Measurements from ENCODE around the gene SORBS2.

Gene SORBS2

DNA sequence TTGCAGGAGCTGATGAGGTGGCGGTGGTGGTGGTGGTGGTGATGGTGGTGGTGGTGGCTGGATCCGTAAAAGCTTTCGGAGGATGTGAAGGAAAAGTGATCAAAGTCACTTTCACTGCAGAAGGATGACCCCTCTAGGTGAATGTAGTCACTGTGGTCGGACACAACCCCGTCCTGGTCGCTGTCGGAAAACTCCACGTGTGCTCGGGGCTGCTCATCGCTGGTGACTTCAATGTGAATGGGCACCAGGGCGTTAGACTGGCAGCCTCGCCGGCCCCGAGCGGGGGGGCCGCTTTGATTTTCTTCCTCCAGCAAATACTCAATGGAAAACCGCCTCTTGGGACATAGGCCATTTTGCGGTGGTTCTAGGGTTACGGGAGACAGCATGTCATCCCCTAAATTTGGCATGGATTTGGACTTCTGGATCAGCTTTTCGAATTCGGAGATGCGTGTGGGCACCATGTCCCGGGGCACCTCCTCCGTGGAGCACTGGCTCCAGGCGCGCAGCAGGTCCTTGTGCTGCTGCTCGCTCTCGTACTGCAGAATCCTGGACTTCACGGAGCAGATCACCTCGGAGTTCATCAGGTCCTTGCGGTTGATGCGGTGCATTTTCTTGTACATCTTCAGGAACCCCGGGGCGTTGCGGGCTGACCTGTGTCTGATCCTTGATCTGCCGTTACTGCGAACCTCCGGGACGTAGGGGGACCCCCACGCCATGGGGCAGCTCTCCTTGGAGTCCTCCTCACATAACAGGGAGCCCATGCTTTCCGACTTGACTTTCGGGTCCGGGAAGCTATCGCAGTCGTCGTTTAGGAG is 188.3 kb downstream of the SORBS2 start:
- H3K4me3 Mint-ChIP-seq = no peak overlapping the region
- DNase-seq = no peak
- H3K27ac Mint-ChIP-seq = no peak overlapping the region
- no peak for ATAC-seq
- H3K27me3 Mint-ChIP-seq = peaks cover 8% of the 10 kb centered on the region
- H3K9me3 Mint-ChIP-seq = no peaks in the 10 kb centered on the region
- H3K4me1 Mint-ChIP-seq = no peaks in the 10 kb centered on the region

DNA sequence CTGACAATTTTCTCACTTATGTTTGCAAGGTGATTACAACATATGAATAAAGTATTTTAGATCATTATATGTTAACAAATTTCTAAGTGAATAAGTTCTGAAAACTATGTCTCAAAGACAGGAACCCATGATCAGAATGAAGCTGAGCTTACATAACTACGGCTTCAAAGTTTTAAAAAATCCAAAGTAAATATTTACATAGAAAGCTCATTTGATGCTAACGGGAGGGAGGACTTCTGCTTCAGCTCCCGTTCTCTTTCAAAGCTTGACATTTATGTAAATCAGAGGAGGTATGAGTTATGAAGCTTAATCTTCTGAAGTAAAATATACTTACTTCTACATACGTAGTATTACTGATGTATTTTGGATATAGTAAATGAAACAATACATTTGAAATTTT is 203.8 kb downstream of the SORBS2 start:
- ATAC-seq (no peak), DNase-seq (no peak)
- Mint-ChIP-seq H3K4me3 (no peak overlapping the region), H3K4me1 (no peaks in the 10 kb centered on the region), H3K9me3 (no peaks in the 10 kb centered on the region), H3K27me3 (peaks cover 7% of the 10 kb centered on the region), H3K27ac (no peak overlapping the region)

DNA sequence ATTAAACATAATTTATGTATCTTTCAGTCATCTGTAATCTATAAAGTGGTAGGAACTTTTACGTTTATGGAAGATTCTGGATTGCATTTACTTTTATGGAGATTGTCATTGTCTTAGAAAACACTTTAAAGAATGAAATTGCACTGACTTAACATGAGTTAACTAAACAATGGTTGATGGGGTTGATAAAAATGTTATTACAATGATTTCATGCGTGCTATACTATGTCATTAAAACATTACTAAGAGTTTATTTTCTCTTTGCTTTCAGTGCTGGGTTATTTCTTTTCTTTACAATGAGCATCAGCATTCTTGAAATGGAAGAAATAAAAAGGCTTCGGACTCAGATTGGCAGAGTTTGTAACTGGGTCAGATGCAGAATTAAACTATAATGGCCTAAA is 209.6 kb downstream of the SORBS2 start:
- H3K9me3 Mint-ChIP-seq = no peaks in the 10 kb centered on the region
- ATAC-seq (no peak), DNase-seq (no peak)
- H3K27ac Mint-ChIP-seq = no peak overlapping the region
- no peak overlapping the region for H3K4me3 Mint-ChIP-seq
- H3K4me1 Mint-ChIP-seq = no peaks in the 10 kb centered on the region
- H3K27me3 Mint-ChIP-seq = peaks cover 28% of the 10 kb centered on the region

DNA sequence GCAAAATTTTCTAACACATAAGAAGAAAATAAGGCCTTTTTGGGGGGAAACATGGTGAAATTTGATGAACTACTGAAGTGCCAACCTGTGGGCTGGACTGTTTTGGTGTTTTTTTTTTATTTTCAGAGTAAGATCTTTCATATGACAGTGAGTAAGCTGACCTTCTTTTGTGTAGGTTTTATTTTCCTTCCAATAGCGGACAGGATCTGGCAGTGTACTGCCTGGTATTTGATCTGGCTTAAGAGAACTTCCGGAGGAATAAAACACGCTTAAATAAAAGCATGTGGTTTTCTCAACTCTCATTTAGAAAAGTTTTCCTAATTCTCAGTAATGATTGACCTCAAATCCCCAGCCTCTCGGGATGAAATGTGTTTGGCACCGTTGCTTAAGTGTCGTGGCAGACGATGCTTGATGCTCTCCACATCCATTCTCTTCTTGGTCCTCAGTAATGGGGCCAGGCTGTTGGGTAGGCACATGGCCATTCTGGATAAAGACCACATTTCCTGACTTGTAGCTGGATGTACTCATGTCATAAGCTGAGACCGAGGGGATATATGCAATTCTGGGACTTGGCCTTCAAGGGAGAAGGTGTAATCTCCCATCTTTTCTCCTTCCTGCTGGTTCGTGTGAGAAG is 211.1 kb downstream of the SORBS2 start:
- Mint-ChIP-seq H3K27ac (no peak overlapping the region), H3K27me3 (peaks cover 38% of the 10 kb centered on the region)
- ATAC-seq = no peak

DNA sequence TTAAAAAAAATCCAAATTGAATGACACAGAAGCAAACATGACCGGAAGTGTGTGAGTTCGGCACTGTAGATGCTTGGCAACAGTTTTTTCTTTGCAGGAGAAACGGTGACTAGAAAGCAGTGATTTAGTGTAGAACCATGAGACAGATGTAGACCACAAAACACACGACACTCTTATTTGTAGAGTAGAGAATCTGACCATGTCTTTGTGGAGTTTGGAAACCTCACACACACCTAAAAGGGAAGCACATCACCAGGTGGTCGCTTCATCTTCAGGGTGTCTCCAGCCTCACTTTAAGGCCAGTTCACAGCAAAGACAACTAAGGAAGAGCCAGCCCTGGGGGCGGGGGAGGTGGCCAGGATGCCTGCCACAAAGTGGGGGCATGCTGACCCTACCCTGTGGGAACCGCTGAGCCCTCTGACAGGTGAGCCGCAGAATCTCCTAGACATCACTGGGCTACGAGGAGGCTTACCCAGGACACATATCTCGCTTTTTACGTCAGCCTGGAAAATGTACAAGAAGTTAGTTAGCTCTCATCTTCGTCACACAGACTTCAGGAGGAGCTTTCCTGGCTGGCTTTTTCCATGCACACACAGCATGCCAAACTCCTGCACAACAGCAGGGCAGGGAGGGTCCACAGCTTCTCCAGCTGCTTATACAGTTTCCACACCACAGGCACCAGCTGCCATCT is 212.3 kb downstream of the SORBS2 start:
- Mint-ChIP-seq H3K4me3 (no peak overlapping the region), H3K4me1 (no peaks in the 10 kb centered on the region), H3K27ac (peak overlapping the region in 1 of 2 donors; percentile 45), H3K27me3 (peaks cover 38% of the 10 kb centered on the region), H3K9me3 (no peaks in the 10 kb centered on the region)
- no peak for DNase-seq
- ATAC-seq = no peak

More for the DNA sequence above, 211.1 kb downstream of the SORBS2 start:
- Mint-ChIP-seq H3K4me1 (no peaks in the 10 kb centered on the region), H3K4me3 (no peak overlapping the region), H3K9me3 (no peaks in the 10 kb centered on the region)
- no peak for DNase-seq

DNA sequence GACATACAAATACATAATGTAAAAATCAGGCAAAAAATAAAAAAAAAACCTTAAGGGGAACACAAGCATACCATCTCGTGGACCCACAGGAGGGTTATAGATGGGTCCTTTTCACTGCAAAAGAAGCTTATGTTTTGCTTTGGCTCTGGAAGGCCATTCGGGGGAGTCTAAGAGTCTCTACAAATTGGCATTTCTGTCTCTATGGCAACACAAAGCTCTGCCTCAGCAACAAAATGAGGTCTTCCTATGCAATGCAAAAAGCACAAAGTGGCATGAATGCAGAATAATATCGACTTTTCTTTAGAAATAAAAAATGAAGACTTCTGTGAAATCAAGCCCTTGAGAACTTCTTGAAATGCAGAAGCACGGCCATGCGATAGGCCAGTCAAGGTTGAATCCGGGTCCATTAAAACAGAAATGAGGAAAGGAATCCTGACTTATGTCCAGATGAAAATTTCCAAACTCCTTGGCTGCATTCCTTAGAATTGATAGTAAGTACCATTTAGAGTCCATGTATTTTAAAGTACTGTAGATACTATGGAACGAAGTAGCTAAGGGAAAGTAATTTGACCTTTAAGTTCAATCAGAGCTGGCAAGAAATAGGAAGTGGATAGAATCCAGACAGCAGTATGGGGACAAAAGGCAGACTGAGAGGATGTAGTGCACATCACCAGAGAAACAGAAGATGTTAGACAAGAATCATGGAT is 213.0 kb downstream of the SORBS2 start:
- ATAC-seq (no peak), DNase-seq (no peak)
- Mint-ChIP-seq H3K4me3 (no peak overlapping the region), H3K27me3 (peaks cover 33% of the 10 kb centered on the region), H3K4me1 (no peaks in the 10 kb centered on the region), H3K27ac (no peak overlapping the region), H3K9me3 (no peaks in the 10 kb centered on the region)

DNA sequence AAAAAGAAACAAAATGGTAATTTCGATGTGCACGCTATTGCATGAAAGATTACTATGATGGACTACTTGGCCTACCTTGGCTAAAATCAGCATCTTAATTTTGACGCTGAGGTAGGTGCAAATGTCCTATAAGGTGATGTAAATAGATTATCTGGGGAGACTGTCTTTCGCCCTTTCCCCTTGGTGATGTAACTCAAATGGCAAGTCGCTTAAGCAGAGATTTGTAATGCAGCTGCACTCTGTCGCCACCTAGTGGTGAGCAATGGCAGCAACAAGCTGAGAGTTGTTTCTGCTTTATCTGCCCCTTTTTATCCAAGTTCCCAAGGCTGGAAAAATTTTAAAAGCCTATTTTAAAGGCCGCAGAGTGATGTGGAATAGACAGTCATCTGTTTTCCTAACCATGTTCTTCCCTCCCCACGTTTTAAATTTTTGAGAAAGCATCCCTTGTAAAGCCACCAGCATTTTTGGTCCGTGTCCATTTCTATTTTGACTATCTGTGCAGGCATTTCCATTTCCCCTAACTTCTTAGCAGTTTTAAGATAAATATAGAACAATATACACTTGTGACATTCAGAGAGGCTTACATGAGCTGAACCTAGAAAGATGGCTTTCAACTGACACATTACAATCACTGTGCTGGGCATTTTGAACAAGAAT is 214.3 kb downstream of the SORBS2 start:
- no peaks in the 10 kb centered on the region for H3K4me1 Mint-ChIP-seq
- H3K9me3 Mint-ChIP-seq = no peaks in the 10 kb centered on the region
- H3K27ac Mint-ChIP-seq = no peak overlapping the region
- ATAC-seq (peak; percentile 61), DNase-seq (peak; percentile 54 to 68)
- no peak overlapping the region for H3K4me3 Mint-ChIP-seq
- peaks cover 45% of the 10 kb centered on the region for H3K27me3 Mint-ChIP-seq

DNA sequence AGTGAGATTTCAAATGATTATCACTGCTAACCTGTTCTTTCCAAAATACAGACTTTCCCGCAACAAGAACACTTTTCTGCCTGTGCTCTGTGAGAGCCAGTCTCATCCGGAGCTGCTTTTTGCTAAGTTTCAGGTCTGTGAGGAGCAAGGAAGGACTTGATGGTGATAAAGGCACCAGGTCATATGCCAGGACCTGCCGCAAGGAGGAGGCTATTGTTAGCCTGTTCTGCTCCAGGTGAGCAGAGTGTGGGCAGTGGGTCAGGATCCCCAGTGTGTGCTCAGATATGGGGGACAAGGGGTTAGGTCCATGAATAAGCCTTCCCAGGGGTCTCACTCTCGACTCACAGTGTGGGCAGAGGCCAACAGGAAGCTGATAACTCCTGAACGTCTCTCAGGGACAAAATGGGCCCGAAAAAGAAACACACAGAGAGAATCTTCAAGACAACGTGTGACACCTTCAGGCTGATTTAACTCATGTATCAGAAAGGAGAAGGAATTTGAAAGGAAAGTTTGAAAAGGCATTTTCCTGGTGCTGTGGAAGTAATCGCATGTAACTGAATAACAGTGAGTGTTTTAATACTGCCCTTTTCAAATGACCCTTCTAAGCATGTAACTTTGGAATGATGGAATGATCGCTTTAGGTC is 219.0 kb downstream of the SORBS2 start:
- ATAC-seq (peak; percentile 39), DNase-seq (no peak)
- peaks cover 56% of the 10 kb centered on the region for H3K27me3 Mint-ChIP-seq
- H3K4me1 Mint-ChIP-seq = peaks cover 12% of the 10 kb centered on the region
- H3K4me3 Mint-ChIP-seq = no peak overlapping the region
- H3K9me3 Mint-ChIP-seq = no peaks in the 10 kb centered on the region
- H3K27ac Mint-ChIP-seq = no peak overlapping the region

DNA sequence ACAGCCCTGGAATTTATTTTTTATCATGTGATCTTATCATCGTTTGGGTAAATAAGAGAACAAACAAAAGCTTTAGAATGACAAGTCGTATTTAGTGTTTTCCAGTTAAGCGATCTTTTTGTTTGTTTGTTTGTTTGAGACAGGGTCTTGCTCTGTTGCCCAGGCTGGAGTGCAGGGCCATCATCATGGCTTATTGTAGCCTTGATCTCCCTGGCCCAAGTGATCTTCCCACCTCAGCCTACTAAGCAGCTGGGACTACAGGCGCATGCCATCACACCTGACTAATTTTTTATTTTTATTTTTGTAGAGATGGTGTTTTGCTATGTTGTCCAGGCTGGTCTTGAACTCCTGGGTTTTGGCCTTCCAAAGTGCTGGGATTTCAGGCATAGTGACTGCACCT is 219.6 kb downstream of the SORBS2 start:
- Mint-ChIP-seq H3K27me3 (peaks cover 56% of the 10 kb centered on the region), H3K9me3 (no peaks in the 10 kb centered on the region), H3K4me1 (peaks cover 17% of the 10 kb centered on the region), H3K27ac (no peak overlapping the region), H3K4me3 (no peak overlapping the region)
- DNase-seq = no peak
- no peak for ATAC-seq

DNA sequence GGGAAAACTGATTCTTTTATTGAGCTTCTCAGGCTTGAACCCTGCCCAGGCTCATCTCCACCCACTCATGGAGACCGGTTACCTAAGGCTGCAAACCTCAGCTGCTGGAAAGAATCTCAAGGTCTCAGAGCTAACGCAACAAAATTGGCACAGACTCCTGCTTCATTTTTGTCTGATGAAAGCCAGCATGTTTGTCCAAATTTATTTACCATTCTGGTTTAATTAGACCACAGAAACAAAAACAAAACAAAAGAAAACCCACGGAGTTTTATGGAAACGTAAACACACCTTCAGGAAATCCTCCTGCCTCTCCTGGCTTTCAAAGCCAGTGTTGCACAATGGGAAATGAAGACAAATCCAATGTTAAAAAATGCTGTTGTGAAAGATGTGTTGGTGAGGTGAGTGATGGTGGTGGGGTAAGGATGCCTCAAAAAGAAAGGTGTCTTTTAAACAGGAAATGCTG is 220.3 kb downstream of the SORBS2 start:
- Mint-ChIP-seq H3K4me1 (peaks cover 24% of the 10 kb centered on the region), H3K4me3 (no peak overlapping the region), H3K9me3 (no peaks in the 10 kb centered on the region), H3K27me3 (peaks cover 59% of the 10 kb centered on the region), H3K27ac (no peak overlapping the region)
- ATAC-seq = no peak
- no peak for DNase-seq

DNA sequence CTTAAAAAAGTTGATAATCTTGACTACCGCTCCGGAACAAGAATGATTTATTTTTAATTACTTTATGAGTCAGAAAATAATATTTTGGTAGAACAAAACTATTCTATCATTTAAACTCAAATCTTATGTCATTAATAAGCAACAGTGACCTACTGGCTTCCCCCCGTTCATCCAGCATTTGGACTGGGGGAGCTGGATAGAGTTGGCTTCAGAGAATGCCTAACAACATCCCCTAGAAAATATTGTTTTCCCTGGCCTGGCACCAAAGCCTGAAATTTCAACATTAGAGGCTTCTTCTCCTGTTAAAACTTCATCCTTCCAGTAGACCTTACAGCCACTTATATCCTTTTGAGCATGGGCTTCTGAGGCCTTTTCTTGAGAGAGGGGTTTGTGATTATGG is 221.0 kb downstream of the SORBS2 start:
- no peak overlapping the region for H3K27ac Mint-ChIP-seq
- H3K4me1 Mint-ChIP-seq = peaks cover 26% of the 10 kb centered on the region
- ATAC-seq (no peak), DNase-seq (no peak)
- no peaks in the 10 kb centered on the region for H3K9me3 Mint-ChIP-seq
- H3K4me3 Mint-ChIP-seq = no peak overlapping the region
- peaks cover 55% of the 10 kb centered on the region for H3K27me3 Mint-ChIP-seq

DNA sequence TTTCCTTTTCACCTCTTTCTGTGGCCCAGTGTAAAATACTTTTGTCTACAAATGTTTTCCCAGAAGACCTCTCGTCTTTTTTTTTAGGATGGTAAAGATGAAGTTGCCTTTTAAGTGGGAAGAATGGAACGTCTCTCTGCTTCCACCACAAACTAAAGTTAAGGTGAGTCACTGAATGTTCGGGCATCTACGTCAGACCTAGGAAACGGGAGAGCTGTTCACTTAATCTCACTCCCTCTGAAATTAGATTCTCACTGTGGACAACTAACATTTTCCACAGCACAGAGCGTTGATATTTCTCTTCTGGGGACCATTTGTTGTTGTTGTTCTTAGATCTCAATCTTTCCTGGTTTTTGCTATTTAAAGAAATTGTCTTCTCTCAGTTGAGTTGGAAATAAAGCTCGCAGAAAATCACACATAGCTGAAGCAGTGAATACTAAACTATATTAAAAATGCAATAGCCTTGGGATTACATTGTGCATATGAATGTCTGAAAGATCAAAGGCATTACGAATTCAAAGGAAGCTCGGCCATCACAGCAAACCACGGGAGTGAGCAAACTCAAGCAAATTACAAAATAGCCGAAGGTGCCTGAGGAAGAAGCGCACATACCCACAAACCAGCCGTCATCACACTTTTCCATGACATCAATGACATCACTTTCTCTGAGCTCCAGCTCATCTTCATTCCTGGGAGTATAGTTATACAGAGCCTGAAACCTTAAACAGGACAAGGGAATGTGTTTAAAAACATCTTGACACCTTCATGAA is 222.7 kb downstream of the SORBS2 start:
- Mint-ChIP-seq H3K9me3 (no peaks in the 10 kb centered on the region), H3K4me3 (no peak overlapping the region), H3K27me3 (peaks cover 71% of the 10 kb centered on the region), H3K27ac (no peak overlapping the region), H3K4me1 (peaks cover 26% of the 10 kb centered on the region)
- no peak for DNase-seq
- ATAC-seq = no peak

DNA sequence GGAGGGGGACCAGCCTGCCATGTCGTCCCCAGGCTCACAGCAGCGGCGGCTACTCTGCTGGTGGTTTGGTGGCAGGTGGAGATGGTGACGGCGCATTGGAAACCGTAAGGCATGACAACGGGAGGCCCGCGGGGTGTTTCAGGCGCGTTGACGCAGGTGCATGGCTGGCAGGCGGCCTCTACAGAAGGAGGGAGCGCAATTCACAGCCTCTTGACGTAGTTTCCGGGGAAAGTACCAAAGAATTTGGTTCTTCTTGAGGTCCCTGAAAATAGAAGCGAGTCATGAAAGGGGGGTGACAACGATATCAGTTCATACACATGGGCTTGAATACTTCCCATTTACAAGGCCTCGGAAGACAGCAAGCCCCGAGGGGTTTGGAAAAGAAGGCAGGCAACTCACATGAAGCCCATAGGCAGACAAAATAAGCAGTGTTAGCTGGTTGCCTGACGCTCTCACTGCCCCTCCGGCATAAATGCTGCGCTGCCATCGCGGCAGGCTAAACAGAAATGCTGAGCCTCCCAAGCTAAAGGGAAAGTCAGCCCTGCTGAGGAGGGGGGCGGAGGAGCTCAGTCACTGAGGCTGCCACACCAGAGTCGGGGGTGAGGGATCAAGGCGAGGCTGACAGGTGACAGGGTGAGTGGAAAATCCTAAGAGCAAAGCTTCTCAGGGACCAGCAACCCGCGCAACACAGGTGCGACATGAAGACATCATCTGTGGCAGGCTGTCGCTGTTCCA is 224.4 kb downstream of the SORBS2 start:
- peak; percentile 100 for ATAC-seq
- peaks cover 69% of the 10 kb centered on the region for H3K27me3 Mint-ChIP-seq
- peak overlapping the region; percentile 78 to 85 for H3K4me3 Mint-ChIP-seq
- H3K4me1 Mint-ChIP-seq = peaks cover 26% of the 10 kb centered on the region
- DNase-seq = peak; percentile 70 to 87
- H3K9me3 Mint-ChIP-seq = no peaks in the 10 kb centered on the region
- peak overlapping the region; percentile 91 to 95 for H3K27ac Mint-ChIP-seq
